Adipocyte (in vitro differentiated cells): ENCODE data around the gene GBE1.
A peak's percentile ranks its signal among the peaks of the same experiment; 100 is the strongest.
"Not testable (repeated sequence)": the region's sequence is repeated elsewhere in the genome, so short reads cannot be mapped to it uniquely, and the experiment has no call there.

Experiments used
- DNase-seq: peaks from one replicate; pipeline ENCODE4 v3.0.0-alpha.2; 2015; ENCODE audit warnings: low read depth
- H3K27me3 ChIP-seq: replicated peaks from 2 replicates; pipeline ENCODE4 v1.7.0; 2013; ENCODE audit warnings: mild to moderate bottlenecking, low read length, moderate library complexity; ENCODE audit not compliant: control insufficient read depth, insufficient read depth
- H3K36me3 ChIP-seq: 2 replicates; pipeline ENCODE4 v1.7.0; 2013; ENCODE audit warnings: low read length, mild to moderate bottlenecking, moderate library complexity; ENCODE audit not compliant: control insufficient read depth, insufficient read depth, severe bottlenecking
- H3K4me1 ChIP-seq: 2 replicates; pipeline ENCODE4 v1.7.0; 2013; ENCODE audit warnings: mild to moderate bottlenecking, low read length, moderate library complexity; ENCODE audit not compliant: control insufficient read depth, insufficient read depth
- H3K4me3 ChIP-seq: 2 replicates; pipeline ENCODE4 v1.7.0; 2013; ENCODE audit warnings: mild to moderate bottlenecking, low read length, moderate library complexity
- H3K9ac ChIP-seq: 2 replicates; pipeline ENCODE4 v1.7.0; 2013; ENCODE audit warnings: mild to moderate bottlenecking, low read length, moderate library complexity
- H3K9me3 ChIP-seq: 2 replicates; pipeline ENCODE4 v1.7.0; 2013; ENCODE audit warnings: mild to moderate bottlenecking, low read length, moderate library complexity; ENCODE audit not compliant: control insufficient read depth

GBE1 gene

DNA sequence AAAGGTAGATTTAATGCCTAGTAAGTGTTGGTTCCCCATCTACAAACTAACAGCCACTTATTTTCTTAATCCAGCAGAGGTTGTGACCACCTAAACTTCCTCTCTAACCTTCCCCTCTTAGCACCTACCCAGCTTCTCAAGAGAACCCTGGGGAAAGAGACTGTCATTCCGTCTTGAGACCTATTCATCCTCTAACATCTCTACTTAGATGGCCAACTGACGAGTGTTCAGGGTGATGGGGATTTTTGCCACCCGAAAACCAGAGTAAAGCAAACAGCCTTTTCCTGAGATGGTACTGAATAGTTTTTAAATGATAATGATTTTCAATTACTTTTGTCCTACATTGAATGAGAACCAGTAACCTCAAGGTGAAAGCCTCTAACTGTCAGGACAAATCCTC, 9.3 kb upstream of the GBE1 start:
- Histone ChIP-seq H3K36me3 (no peaks in the 10 kb centered on the region), H3K4me1 (no peaks in the 10 kb centered on the region), H3K4me3 (no peak overlapping the region), H3K9ac (no peak overlapping the region), H3K9me3 (no peaks in the 10 kb centered on the region), H3K27me3 (no peaks in the 10 kb centered on the region)
- DNase-seq = no peak

DNA sequence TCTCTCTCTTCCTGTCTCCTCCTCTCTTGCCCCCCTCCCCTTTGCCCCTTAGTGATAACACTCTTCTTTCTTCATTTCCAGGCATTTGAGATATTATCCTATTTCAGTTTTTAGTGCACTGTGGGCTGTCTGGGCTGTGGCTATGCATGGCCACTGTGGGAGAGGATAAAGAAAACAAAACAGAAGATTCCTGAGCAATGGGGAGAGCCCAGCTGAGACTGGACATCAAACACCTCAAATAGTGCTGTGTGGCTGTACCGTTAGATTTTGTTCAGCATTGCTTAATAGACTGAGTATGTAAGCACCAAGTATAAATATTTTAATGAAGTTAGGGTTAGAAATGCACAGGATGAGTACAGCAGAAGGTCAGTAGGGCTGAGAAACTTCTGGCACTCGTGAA, 7.9 kb upstream of the GBE1 start:
- no peak overlapping the region for H3K4me3 ChIP-seq
- no peaks in the 10 kb centered on the region for H3K27me3 ChIP-seq
- H3K36me3 ChIP-seq = no peaks in the 10 kb centered on the region
- no peak overlapping the region for H3K9ac ChIP-seq
- DNase-seq = peak; percentile 9
- peaks cover 12% of the 10 kb centered on the region for H3K4me1 ChIP-seq
- no peaks in the 10 kb centered on the region for H3K9me3 ChIP-seq

DNA sequence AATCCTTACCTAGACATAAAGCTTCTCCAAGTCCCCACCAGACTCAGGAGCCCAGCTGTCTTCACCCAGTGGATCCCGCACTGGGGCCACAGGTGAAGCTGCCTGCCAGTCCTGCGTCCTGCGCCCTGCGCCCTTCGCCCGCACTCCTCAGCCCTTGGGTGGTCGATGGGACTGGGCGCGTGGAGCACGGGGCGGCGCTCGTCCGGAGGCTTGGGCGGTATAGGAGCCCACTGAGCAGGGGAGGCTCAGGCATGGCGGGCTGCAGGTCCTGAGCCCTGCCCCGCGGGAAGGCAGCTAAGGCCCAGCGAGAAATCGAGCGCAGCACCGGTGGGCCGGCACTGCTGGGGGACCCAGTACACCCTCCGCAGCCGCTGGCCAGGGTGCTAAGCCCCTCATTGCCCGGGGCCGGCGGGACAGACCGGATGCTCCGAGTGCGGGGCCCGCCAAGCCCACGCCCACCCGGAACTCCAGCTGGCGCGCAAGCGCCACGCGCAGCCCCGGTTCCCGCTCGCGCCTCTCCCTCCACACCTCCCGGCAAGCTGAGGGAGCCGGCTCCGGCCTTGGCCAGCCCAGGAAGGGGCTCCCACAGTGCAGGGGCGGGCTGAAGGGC, 5.9 kb upstream of the GBE1 start:
- not testable (repeated sequence) for H3K27me3 ChIP-seq, H3K36me3 ChIP-seq, DNase-seq, H3K4me3 ChIP-seq, H3K9ac ChIP-seq, H3K9me3 ChIP-seq
- H3K4me1 ChIP-seq = peaks cover 29% of the 10 kb centered on the region

DNA sequence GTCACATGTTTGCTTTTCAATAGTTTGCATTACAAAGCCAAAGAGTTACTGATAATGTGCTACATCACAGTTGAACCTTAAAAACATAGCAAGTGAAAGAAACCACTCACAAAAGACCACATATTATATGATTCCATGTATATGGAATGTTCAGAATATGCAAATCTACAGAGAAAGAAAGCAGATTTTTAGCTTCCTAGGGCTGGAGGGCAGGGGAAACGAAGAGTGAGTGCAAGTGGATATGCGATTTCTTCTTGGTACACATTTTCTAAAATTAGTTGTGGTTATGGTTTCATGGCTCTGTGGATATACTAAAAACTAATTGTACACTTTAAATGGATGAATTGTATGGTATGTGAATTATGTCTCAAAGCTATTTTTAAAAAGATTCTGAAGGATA, 4.0 kb upstream of the GBE1 start:
- peak; percentile 53 for DNase-seq
- H3K36me3 ChIP-seq = no peaks in the 10 kb centered on the region

DNA sequence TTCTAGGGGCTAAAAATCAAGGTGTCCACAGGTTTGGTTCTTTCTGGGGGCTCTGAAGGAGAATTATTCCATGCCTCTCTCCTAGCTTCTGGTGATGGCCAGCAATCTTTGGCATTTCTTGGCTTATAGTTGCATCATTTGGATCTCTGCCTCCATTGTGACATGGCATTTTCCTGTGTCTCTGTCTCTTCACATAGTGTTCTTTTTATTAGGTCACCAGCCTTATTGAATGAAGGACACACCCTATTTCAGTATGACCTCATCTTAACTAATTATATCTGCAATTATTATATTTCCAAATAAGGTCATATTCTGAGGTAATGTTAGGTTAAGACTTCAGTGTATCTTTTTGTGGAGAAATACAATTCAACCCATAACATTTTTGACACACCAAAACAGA, 3.2 kb upstream of the GBE1 start:
- peak; percentile 61 for DNase-seq
- Histone ChIP-seq H3K9me3 (no peaks in the 10 kb centered on the region), H3K27me3 (no peaks in the 10 kb centered on the region), H3K4me1 (peaks cover 35% of the 10 kb centered on the region), H3K4me3 (no peak overlapping the region), H3K9ac (no peak overlapping the region), H3K36me3 (no peaks in the 10 kb centered on the region)

More for the DNA sequence above, 4.0 kb upstream of the GBE1 start:
- H3K27me3 ChIP-seq = no peaks in the 10 kb centered on the region
- peaks cover 35% of the 10 kb centered on the region for H3K4me1 ChIP-seq
- no peaks in the 10 kb centered on the region for H3K9me3 ChIP-seq
- H3K9ac ChIP-seq = no peak overlapping the region
- H3K4me3 ChIP-seq = no peak overlapping the region

DNA sequence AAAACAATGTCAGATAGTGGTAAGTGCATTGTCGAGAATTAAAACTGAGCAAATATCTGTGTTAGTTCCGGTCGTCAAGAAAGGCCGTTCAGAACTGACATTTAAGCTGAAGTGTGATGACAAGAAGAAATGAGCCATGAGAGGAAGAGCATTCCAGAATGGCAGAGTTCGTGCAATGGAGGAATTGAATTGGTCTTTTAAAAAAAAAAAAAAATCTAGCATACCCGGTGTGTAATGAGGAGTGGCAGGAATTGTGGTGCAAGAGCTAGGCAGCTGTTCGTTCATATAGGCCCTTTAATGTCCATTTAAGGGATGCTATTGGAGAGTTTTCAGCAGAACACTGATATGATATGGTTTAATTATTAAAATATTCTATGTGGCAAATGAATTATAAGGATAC, 2.6 kb upstream of the GBE1 start:
- peak; percentile 47 for DNase-seq
- no peak overlapping the region for H3K4me3 ChIP-seq
- no peaks in the 10 kb centered on the region for H3K9me3 ChIP-seq
- H3K36me3 ChIP-seq = no peaks in the 10 kb centered on the region
- no peaks in the 10 kb centered on the region for H3K27me3 ChIP-seq
- H3K9ac ChIP-seq = no peak overlapping the region
- H3K4me1 ChIP-seq = peaks cover 37% of the 10 kb centered on the region

DNA sequence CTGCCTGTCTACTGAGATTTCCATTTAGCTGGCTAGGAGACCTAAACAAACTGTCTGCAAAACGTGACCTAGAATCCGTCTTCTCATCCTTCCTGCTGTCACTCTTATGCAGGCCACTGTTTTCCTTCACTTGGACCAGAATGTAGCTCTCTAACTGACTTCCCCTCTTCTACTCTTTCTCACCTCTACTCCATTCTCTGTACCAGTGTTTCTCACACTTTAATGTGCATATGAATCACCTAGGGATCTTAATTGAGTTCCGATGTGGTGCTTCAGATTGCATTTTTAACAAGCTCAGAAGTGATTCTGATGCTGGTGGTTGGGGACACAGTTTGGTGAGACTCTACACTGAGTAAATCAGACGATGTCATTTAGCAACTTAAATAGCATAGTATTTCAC, 1.6 kb upstream of the GBE1 start:
- peaks cover 46% of the 10 kb centered on the region for H3K4me1 ChIP-seq
- no peaks in the 10 kb centered on the region for H3K27me3 ChIP-seq
- H3K9ac ChIP-seq = no peak overlapping the region
- H3K4me3 ChIP-seq = no peak overlapping the region
- H3K36me3 ChIP-seq = peaks cover under 1% of the 10 kb centered on the region
- H3K9me3 ChIP-seq = no peaks in the 10 kb centered on the region
- DNase-seq = no peak

DNA sequence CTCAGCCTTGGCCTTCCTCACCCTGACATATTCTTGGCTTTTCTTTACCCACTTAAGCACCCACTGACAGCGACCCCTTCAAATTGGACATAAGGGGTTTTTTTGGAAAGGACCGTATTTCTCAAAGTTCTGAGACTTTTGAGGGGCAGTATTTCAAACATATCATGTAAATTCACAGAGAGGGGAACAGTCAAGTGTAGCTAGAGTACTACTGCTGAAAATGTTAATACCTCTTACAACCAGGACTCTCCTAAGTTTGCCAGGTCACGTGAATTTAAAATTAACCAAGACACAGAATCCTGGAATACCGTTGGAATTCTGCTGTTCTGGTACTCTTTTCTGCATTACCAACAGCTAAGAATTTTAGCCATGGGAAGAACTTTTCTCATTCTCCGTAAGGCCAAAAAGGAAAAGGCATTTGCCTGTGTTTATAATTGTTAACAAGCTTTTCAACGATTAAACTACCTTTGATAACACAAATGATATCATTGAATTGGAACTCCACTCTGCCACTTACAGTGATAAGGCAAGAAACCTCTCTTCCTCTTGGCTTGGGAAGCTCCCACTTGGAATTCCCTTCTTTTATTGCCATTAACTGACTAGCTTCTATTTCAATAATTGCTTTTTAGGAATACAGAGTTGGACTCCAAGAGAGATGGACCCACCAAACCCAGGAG, 597 bp upstream of the GBE1 start:
- Histone ChIP-seq H3K4me3 (peak overlapping the region; percentile 92), H3K27me3 (no peaks in the 10 kb centered on the region), H3K4me1 (peaks cover 55% of the 10 kb centered on the region), H3K9me3 (no peaks in the 10 kb centered on the region), H3K36me3 (peaks cover 10% of the 10 kb centered on the region), H3K9ac (peak overlapping the region; percentile 95)
- no peak for DNase-seq

DNA sequence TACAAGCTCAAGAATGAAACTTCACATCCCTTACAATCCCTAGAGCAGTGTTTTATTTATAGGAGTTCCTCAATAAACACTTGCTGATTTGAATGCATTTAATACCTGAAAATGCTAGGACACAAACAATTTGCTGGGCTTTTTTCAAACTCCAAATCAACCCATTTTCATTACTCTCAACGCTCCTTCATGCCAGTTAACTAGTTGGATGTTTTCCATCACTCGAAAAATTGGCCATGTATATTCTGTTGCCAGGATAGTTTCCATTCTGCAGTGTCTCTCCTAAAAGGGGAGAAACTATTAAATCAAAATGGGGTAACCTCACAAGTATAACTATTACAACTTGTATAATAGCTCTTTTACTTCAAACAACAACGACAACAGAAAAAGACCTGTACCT, 1.2 kb downstream of the GBE1 start:
- Histone ChIP-seq H3K9me3 (no peaks in the 10 kb centered on the region), H3K4me3 (peak overlapping the region; percentile 92), H3K4me1 (peaks cover 70% of the 10 kb centered on the region), H3K36me3 (peaks cover 24% of the 10 kb centered on the region), H3K27me3 (no peaks in the 10 kb centered on the region), H3K9ac (peak overlapping the region; percentile 95)
- peak; percentile 40 for DNase-seq

DNA sequence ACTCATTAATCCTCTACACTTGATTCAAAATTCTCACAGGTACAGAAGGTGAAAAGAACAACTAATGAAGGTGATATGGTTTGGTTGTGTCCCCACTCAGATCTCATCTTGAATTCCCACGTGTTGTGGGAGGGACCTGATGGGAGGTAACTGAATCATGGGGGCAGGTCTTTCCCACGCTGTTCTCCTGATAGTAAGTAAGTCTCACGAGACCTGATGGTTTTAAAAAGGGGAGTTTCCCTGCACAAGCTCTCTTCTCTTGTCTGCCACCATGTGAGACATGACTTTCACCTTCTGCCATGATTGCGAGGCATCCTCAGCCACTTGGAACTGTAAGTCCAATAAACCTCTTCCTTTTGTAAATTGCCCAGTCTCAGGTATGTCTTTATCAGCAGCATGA, 2.7 kb downstream of the GBE1 start:
- not testable (repeated sequence) for H3K9me3 ChIP-seq, DNase-seq, H3K27me3 ChIP-seq
- peak overlapping the region; percentile 92 for H3K4me3 ChIP-seq
- peaks cover 38% of the 10 kb centered on the region for H3K36me3 ChIP-seq
- H3K9ac ChIP-seq = peak overlapping the region; percentile 95
- peaks cover 58% of the 10 kb centered on the region for H3K4me1 ChIP-seq

DNA sequence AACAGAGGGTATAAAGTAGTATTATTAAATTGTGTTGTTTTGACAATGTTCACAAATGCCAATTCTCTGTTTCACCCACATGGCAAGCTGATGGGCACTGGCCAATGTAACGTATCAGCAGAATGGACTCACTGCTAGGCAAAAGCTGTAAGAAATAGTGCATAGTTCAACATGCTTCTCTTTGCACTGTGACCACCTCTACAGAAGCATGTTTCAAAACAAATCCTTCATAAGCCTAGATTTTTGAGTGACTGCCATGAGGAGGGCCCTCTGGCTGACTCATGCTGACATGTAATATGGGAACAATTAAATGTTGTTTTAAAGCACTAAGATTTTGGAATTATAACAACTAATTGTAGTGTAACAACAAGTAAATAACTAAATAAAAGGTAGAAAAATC, 3.2 kb downstream of the GBE1 start:
- peak overlapping the region; percentile 95 for H3K9ac ChIP-seq
- H3K36me3 ChIP-seq = peaks cover 43% of the 10 kb centered on the region
- H3K9me3 ChIP-seq = peaks cover 9% of the 10 kb centered on the region
- no peaks in the 10 kb centered on the region for H3K27me3 ChIP-seq
- peaks cover 60% of the 10 kb centered on the region for H3K4me1 ChIP-seq
- peak; percentile 92 for DNase-seq
- H3K4me3 ChIP-seq = peak overlapping the region; percentile 92
